GM12878 (cell line): ENCODE results near the gene PRKN. TPM values are rescaled to one million over a fixed set of nuclear protein-coding genes. Genes with fewer than 3 reads are reported as not detected.

Experiments used
- ATAC-seq: fragments of 200-7000 bp; cut with Tn5 transposase; 3 replicates; pipeline ENCODE4 v1.9.1; 2020; ENCODE audit warnings: mild to moderate bottlenecking, moderate library complexity
- BruUV-seq: library from RNA; stranded (reverse); fragments of 400-500 nt; replicated peaks from 2 replicates; lab custom pipeline; 2021; lab: Mats Ljungman, UMichigan
- CTCF ChIA-PET: fragments of 300-600 bp; sonication (Branson Sonifier 250); formaldehyde crosslinking; extraction: SDS; loops from one replicate; lab custom pipeline; 2021; ENCODE audit warnings: inconsistent platforms; lab: Yijun Ruan, JAX
- POLR2A ChIA-PET: fragments of 350-600 bp; formaldehyde crosslinking; extraction: SDS; loops from one replicate; lab custom pipeline; 2021; ENCODE audit warnings: inconsistent platforms; lab: Charles Lee
- RAD21 ChIA-PET: fragments of 300-600 bp; sonication (Branson Sonifier 250); formaldehyde crosslinking; loops from one replicate; lab custom pipeline; 2023; ENCODE audit warnings: antibody characterized with exemption; ENCODE audit not compliant: unreplicated experiment; lab: Charles Lee
- SMC1A ChIA-PET: fragments of 300-600 bp; sonication (Branson Sonifier 250); formaldehyde crosslinking; loops from one replicate; lab custom pipeline; 2023; ENCODE audit not compliant: unreplicated experiment, uncharacterized antibody; lab: Charles Lee
- DNase-seq: peaks from one replicate; pipeline ENCODE4 v3.0.0-alpha.2; 2011; ENCODE audit warnings: low read depth, low spot score
- FAIRE-seq: peaks from 3 replicates; lab custom pipeline; 2011; peaks lifted over from hg19 to GRCh38; lab: Jason Lieb, UNC
- H2AFZ ChIP-seq: 2 replicates; pipeline ENCODE4 v1.6.0; 2011; ENCODE audit warnings: low read depth, low read length, control low read depth; ENCODE audit not compliant: control insufficient read depth
- H3K27ac ChIP-seq: 2 replicates; pipeline ENCODE4 v1.5.1; 2011; ENCODE audit warnings: control low read depth; ENCODE audit not compliant: control insufficient read depth, insufficient read depth
- H3K27me3 ChIP-seq, 2 experiments: replicated peaks in 1 of 2; 2 replicates each; pipeline versions ENCODE4 v1.6.0 to v1.6.1; 2011; ENCODE audit warnings: low read length in 1 of 2; ENCODE audit not compliant: control insufficient read depth in 2 of 2, insufficient read depth in 2 of 2
- H3K36me3 ChIP-seq, 2 experiments: 2 replicates each; pipeline ENCODE4 v1.5.1; 2011; ENCODE audit warnings: low read length in 1 of 2; ENCODE audit not compliant: control insufficient read depth in 2 of 2, insufficient read depth in 2 of 2
- H3K4me1 ChIP-seq: 2 replicates; pipeline ENCODE4 v1.6.1; 2011; ENCODE audit warnings: mild to moderate bottlenecking, low read length, moderate library complexity, mixed read lengths; ENCODE audit not compliant: control insufficient read depth, insufficient read depth
- H3K4me2 ChIP-seq: 2 replicates; pipeline ENCODE4 v1.6.0; 2011; ENCODE audit warnings: control low read depth; ENCODE audit not compliant: control insufficient read depth, insufficient read depth
- H3K4me3 ChIP-seq: fragments of 200-600 bp; sonication (generic); 2 replicates; pipeline ENCODE4 v1.5.1; 2016
- H3K79me2 ChIP-seq: 2 replicates; pipeline ENCODE4 v1.6.0; 2011; ENCODE audit warnings: low read length; ENCODE audit not compliant: control insufficient read depth, insufficient read depth
- H3K9ac ChIP-seq: 2 replicates; pipeline ENCODE4 v1.8.0; 2011; ENCODE audit warnings: low read length, control low read depth, mixed read lengths; ENCODE audit not compliant: control insufficient read depth, insufficient read depth
- H3K9me3 ChIP-seq: replicated peaks from 3 replicates; pipeline ENCODE4 v1.5.1; 2011; ENCODE audit warnings: mild to moderate bottlenecking, low read length; ENCODE audit not compliant: control insufficient read depth, insufficient read depth
- H4K20me1 ChIP-seq: 2 replicates; pipeline ENCODE4 v1.6.0; 2011; ENCODE audit not compliant: control insufficient read depth, insufficient read depth
- BRCA1 ChIP-seq: IDR thresholded peaks from 2 replicates; pipeline ENCODE4 v1.6.1; 2011; ENCODE audit warnings: low read depth, low read length, improper control_type of control experiment
- E4F1 ChIP-seq: fragments of 450-650 bp; IDR thresholded peaks from 2 replicates; pipeline ENCODE4 v1.6.1; 2018; ENCODE audit warnings: borderline replicate concordance, mild to moderate bottlenecking; ENCODE audit not compliant: partially characterized antibody
- HCFC1 ChIP-seq: fragments of 150-350 bp; IDR thresholded peaks from 2 replicates; pipeline ENCODE4 v1.6.1; 2014; ENCODE audit warnings: low read length
- ZBTB33 ChIP-seq: fragments of 450-650 bp; IDR thresholded peaks from 2 replicates; pipeline ENCODE4 v1.6.1; 2017; ENCODE audit warnings: mild to moderate bottlenecking
- WGBS: methylation state at CpG from one replicate; pipeline ENCODE4 v1.1.6; 2016; ENCODE audit warnings: low lambda C conversion rate; ENCODE audit not compliant: insufficient replicate concordance, insufficient coverage; ENCODE audit errors: missing lambda C conversion rate; 5-methylcytosine and 5-hydroxymethylcytosine counted together
- in situ Hi-C: fragments of 300-500 bp; cut with MboI; formaldehyde crosslinking; loops from 9 replicates; pipeline ENCODE4 v1.14.3; 2018; ENCODE audit warnings: mixed read lengths
- intact Hi-C: fragments of 100-400 bp; cut with micrococcal nuclease; formaldehyde crosslinking; loops from one replicate; pipeline ENCODE4 v1.14.2; 2022; ENCODE audit not compliant: unreplicated experiment
- polyA plus RNA-seq, 11 experiments: library from polyadenylated mRNA; depleted of rRNA in 4 of 11; unstranded in 6 of 11; stranded (reverse) in 5 of 11; fragments of >200 nt; fragmentation: Nextera tagmentation in 4 of 11; fragmentation: Illumina TruSeq in 1 of 11; extraction: Ambion mirVana in 4 of 11; extraction: Trizol in 1 of 11; gene quantifications; 1 replicate in 1 of 11; 2 replicates in 10 of 11; pipeline versions ENCODE4 v1.2.1 to v1.2.3, GENCODE V29; 2011 to 2016; ENCODE audit warnings: inconsistent platforms in 2 of 11, missing spikeins in 2 of 11, low read depth in 1 of 11
- total RNA-seq, 4 experiments: library from RNA; depleted of rRNA in 3 of 4; stranded (reverse); fragments of >200 nt in 3 of 4; fragmentation: Illumina TruSeq in 1 of 4; extraction: Trizol in 1 of 4; gene quantifications; 2 replicates each; pipeline versions ENCODE4 v1.2.1 to v1.2.3, GENCODE V29; 2013 to 2021

Gene PRKN
- total and polyA plus RNA-seq, 10 of the 15 experiments (the other 5 are each of a cell fraction or from before 2014, with no cell fraction given) = 0.06 to 0.09 TPM; not detected in 8

- Histone ChIP-seq H2AFZ (no peak overlapping the region), H3K9ac (no peak overlapping the region), H3K27ac (no peak overlapping the region), H3K4me2 (no peak overlapping the region), H3K36me3 (no peaks in the 10 kb centered on the region), H3K4me3 (no peak overlapping the region), H3K79me2 (no peaks in the 10 kb centered on the region), H3K9me3 (no peaks in the 10 kb centered on the region), H3K27me3 (no peaks in the 10 kb centered on the region), H3K4me1 (no peaks in the 10 kb centered on the region), H4K20me1 (no peaks in the 10 kb centered on the region)
- SMC1A ChIA-PET = no interaction called here
- RAD21 ChIA-PET = no interaction called here
- CTCF ChIA-PET = no interaction called here
- TF ChIP-seq ZBTB33 = no peak
- TF ChIP-seq HCFC1 = no peak
- no peak for TF ChIP-seq E4F1
- no peak for TF ChIP-seq BRCA1
- ATAC-seq (no peak), FAIRE-seq (no peak), DNase-seq (no peak)
- WGBS = 55% methylated on average over 6 of the region's 6 CpGs
- in situ Hi-C loops = no loop called here
- intact Hi-C loops = no loop called here
- BruUV-seq = no TSS peak
- POLR2A ChIA-PET = no interaction called here
Measured at GRCh38 chr6:162533009-162533400, 194.6 kb downstream of the PRKN start.
